Left ventricle myocardium inferior (tissue), 1 donor: ENCODE data around the gene SURF4. TPM values are rescaled to one million over a fixed set of nuclear protein-coding genes. Genes with fewer than 3 reads are reported as not detected.

Source experiments
- DNase-seq: peaks from one replicate; pipeline ENCODE4 v3.0.0-alpha.2; 2020
- H3K27ac ChIP-seq: fragments of 200-600 bp; replicated peaks from 2 replicates; pipeline ENCODE4 v1.8.0; 2021
- H3K27me3 ChIP-seq: fragments of 200-600 bp; 2 replicates; pipeline ENCODE4 v1.8.0; 2021; ENCODE audit warnings: low read depth
- H3K36me3 ChIP-seq: fragments of 200-600 bp; 2 replicates; pipeline ENCODE4 v1.8.0; 2021
- H3K4me1 ChIP-seq: fragments of 200-600 bp; 2 replicates; pipeline ENCODE4 v1.8.0; 2021
- H3K4me3 ChIP-seq: fragments of 200-600 bp; 2 replicates; pipeline ENCODE4 v1.8.0; 2021; ENCODE audit warnings: mild to moderate bottlenecking, moderate library complexity
- H3K9me3 ChIP-seq: fragments of 200-600 bp; replicated peaks from 2 replicates; pipeline ENCODE4 v1.8.0; 2021
- CTCF ChIP-seq: fragments of 200-600 bp; IDR thresholded peaks from 2 replicates; pipeline ENCODE4 v1.8.0; 2021; ENCODE audit warnings: antibody characterized with exemption, mild to moderate bottlenecking, borderline replicate concordance
- intact Hi-C: fragments of 100-400 bp; cut with micrococcal nuclease; formaldehyde crosslinking; loops from one replicate; pipeline ENCODE4 v1.11.0; 2022
- long read RNA-seq: library from polyadenylated mRNA; unstranded; transcript quantifications from one replicate; pipeline ENCODE4 v2.0.0, GENCODE V29; 2021
- total RNA-seq: library from RNA; stranded (reverse); fragmentation: NEBNext Ultra II Directional; extraction: Animal tissue kit (Norgen Biotek cat#: 25700); gene quantifications from one replicate; pipeline ENCODE4 v1.2.1, GENCODE V29; 2021
- donor health status: DM: no; HTN: yes; CAD: no; lungs with severe emphysema.

Gene SURF4
- total RNA-seq: 61.9 TPM
- long read RNA-seq, transcript SURF4-202 (6 exons, 2,984 nt): major isoform, 177 of 199 reads
- long read RNA-seq, partial matches to known transcripts: 4 of 199 reads
- long read RNA-seq, other reads (novel, unspliced or antisense): 18 of 199 reads

GRCh38 chr9:133375724-133376654, at the start of gene SURF4, which contains the start of gene STKLD1:
Gene SURF4 (minus strand): TSS chr9:133376060. CDS start chr9:133375969, 91 bp downstream.
Gene STKLD1 (plus strand): TSS chr9:133376366. CDS start chr9:133376474, 108 bp downstream.
- TF ChIP-seq CTCF: peak; percentile 34
- DNase-seq: peak; percentile 97
- Histone ChIP-seq H3K4me1 (peaks cover 58% of the 10 kb centered on the region), H3K27ac (peak within 1 kb of the TSS; percentile 97), H3K4me3 (peak within 1 kb of the TSS; percentile 97), H3K27me3 (no peaks in the 10 kb centered on the region), H3K9me3 (no peaks in the 10 kb centered on the region), H3K36me3 (peaks cover 7% of the 10 kb centered on the region)
- intact Hi-C loops: no loop called here

- Histone ChIP-seq H3K27me3 (peaks cover 51% of the 10 kb centered on the region), H3K27ac (no peak overlapping the region)
- intact Hi-C loops: no loop called here
These were observed 49.3 kb upstream of the SURF4 start for GRCh38 chr9:133425049-133425632.

DNA sequence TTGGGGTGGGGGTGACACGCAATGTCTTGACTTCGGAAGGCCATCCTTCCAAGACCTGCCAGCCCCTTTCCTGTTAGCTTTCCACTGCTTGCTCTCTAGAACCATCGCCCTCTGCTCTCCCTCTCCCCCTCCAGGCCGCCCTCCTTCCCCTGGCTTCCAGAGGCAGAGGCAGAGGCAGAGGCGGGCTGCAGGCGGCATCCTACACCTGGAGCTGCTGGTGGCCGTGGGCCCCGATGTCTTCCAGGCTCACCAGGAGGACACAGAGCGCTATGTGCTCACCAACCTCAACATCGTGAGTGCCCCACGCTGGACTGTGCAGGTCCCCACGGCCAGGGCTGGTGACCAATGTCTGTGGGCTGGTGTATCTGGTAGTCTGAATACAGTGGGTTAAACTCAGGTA, 48.3 kb upstream of the SURF4 start:
- no peak for TF ChIP-seq CTCF

More at GRCh38 chr9:133425049-133425632, 49.3 kb upstream of the SURF4 start:
- no peaks in the 10 kb centered on the region for H3K9me3 ChIP-seq
- no peak for DNase-seq
- TF ChIP-seq CTCF: no peak
- H3K4me3 ChIP-seq: no peak overlapping the region
- peaks cover 8% of the 10 kb centered on the region for H3K4me1 ChIP-seq
- H3K36me3 ChIP-seq: peaks cover 5% of the 10 kb centered on the region

GRCh38 chr9:133423216-133423615, 47.4 kb upstream of the SURF4 start:
- intact Hi-C loops: no loop called here
- H3K4me3 ChIP-seq: no peak overlapping the region
- no peak overlapping the region for H3K27ac ChIP-seq
- H3K4me1 ChIP-seq: peaks cover 8% of the 10 kb centered on the region
- no peak for DNase-seq
- H3K9me3 ChIP-seq: no peaks in the 10 kb centered on the region
- H3K36me3 ChIP-seq: peaks cover 5% of the 10 kb centered on the region
- TF ChIP-seq CTCF: no peak
- H3K27me3 ChIP-seq: peaks cover 34% of the 10 kb centered on the region

More for the DNA sequence above, 48.3 kb upstream of the SURF4 start:
- no peak for DNase-seq
- Histone ChIP-seq H3K9me3 (no peaks in the 10 kb centered on the region), H3K36me3 (peaks cover 5% of the 10 kb centered on the region), H3K4me3 (no peak overlapping the region), H3K27me3 (peaks cover 44% of the 10 kb centered on the region), H3K4me1 (peaks cover 8% of the 10 kb centered on the region), H3K27ac (no peak overlapping the region)
- intact Hi-C loops: no loop called here

- intact Hi-C loops: no loop called here
- Histone ChIP-seq H3K4me3 (no peak within 1 kb of the TSS), H3K4me1 (peaks cover 19% of the 10 kb centered on the region), H3K27ac (no peak within 1 kb of the TSS), H3K9me3 (no peaks in the 10 kb centered on the region), H3K27me3 (peaks cover 21% of the 10 kb centered on the region), H3K36me3 (peaks cover 5% of the 10 kb centered on the region)
- no peak for DNase-seq
- no peak for TF ChIP-seq CTCF
These were observed 46.0 kb upstream of the SURF4 start, which contains the start of gene ADAMTS13 for GRCh38 chr9:133421615-133422542. Gene ADAMTS13 (plus strand): TSS chr9:133422367. CDS start chr9:133422444, 77 bp downstream.
